Activated CD4-positive, alpha-beta T cell treated with anti-CD3 and anti-CD28 coated beads for 48 hours (primary cell): ENCODE measurements around the gene SACM1L.

Source experiments
- DNase-seq: peaks from one replicate; pipeline ENCODE4 v3.0.0-alpha.2; 2020

The SACM1L gene

GRCh38 chr3:45790596-45790995, 101.4 kb downstream of the SACM1L start:
- no peak for DNase-seq

GRCh38 chr3:45792036-45792435, 102.8 kb downstream of the SACM1L start:
- DNase-seq: no peak

- DNase-seq: no peak
Measured at GRCh38 chr3:45792516-45793172, 103.4 kb downstream of the SACM1L start.

GRCh38 chr3:45793482-45794176, 104.4 kb downstream of the SACM1L start:
- no peak for DNase-seq

GRCh38 chr3:45794177-45794560, 105.0 kb downstream of the SACM1L start:
- no peak for DNase-seq

- DNase-seq: no peak
Measured at GRCh38 chr3:45794660-45795059, 105.5 kb downstream of the SACM1L start.
